T1000 (cell line): ENCODE measurements around the gene COMMD2.

Source experiments
- DNase-seq: peaks from one replicate; lab custom pipeline; 2025; ENCODE audit warnings: mixed read lengths; lab: John Stamatoyannopoulos, UW

COMMD2 gene

DNA sequence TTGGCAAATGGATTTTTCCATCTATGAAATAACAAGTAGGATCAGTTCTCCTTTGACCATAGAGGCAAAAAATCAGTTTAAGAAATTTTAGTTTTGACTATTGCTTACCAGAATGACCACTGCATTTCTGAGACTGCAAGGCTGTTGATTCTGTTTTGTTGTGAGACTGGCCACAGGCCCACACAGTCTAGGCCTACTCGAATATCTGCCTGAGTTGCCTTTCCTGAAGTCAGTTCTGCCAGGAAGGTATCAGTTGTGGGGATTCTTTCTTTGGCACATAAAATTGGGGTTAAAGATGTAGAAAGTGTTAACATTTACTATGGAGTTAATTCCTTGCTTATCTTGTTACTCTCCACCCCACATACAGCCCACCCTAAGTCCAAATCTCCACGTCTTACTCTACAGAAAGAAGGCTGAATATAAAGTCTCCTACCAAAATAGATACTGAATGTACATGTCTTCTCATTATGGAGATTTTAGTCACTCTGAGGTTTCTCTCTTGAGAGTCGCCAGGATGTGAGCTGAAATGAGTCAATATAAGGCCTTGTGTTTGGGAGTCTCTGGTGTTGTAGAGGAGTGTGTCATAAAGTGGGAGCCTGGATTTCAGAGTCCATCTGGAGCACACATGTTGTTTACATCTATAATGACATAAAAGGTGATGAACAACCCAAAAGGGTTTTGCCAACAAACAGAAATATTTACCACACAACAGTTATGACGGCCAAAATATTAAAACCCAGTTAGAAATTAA is 49.4 kb downstream of the COMMD2 start:
- DNase-seq = no peak

- DNase-seq = no peak
Observed at GRCh38 chr3:149701977-149702350, 50.3 kb downstream of the COMMD2 start.

GRCh38 chr3:149701206-149701976 is 50.9 kb downstream of the COMMD2 start:
- no peak for DNase-seq
